ENCODE results near the gene WNK2.
A peak's percentile ranks its signal among the peaks of the same experiment; 100 is the strongest.

Gene WNK2

GRCh38 chr9:93161786-93162562 lies 22.0 kb upstream of the WNK2 start:
- DNase-seq (ENCODE audit: low spot score): no peak

- DNase-seq (ENCODE audit: low spot score): no peak
Measured at GRCh38 chr9:93164085-93164484, 19.9 kb upstream of the WNK2 start.

- no peak for DNase-seq (ENCODE audit: low spot score)
Measured at GRCh38 chr9:93166699-93167098, 17.2 kb upstream of the WNK2 start.

- DNase-seq (ENCODE audit: low spot score): no peak
Measured at GRCh38 chr9:93167185-93167584, 16.8 kb upstream of the WNK2 start.

- DNase-seq (ENCODE audit: low spot score): no peak
Measured at GRCh38 chr9:93167838-93168237, 16.1 kb upstream of the WNK2 start.

GRCh38 chr9:93168581-93168980 lies 15.4 kb upstream of the WNK2 start:
- DNase-seq (ENCODE audit: low spot score): no peak

GRCh38 chr9:93169444-93169843 lies 14.5 kb upstream of the WNK2 start:
- no peak for DNase-seq (ENCODE audit: low spot score)

GRCh38 chr9:93170571-93170970 lies 13.4 kb upstream of the WNK2 start:
- DNase-seq (ENCODE audit: low spot score): no peak

GRCh38 chr9:93171261-93171990 lies 12.5 kb upstream of the WNK2 start:
- no peak for DNase-seq (ENCODE audit: low spot score)

- DNase-seq (ENCODE audit: low spot score): no peak
Measured at GRCh38 chr9:93172666-93173364, 11.1 kb upstream of the WNK2 start.

GRCh38 chr9:93173365-93174051 lies 10.4 kb upstream of the WNK2 start:
- DNase-seq (ENCODE audit: low spot score): no peak

GRCh38 chr9:93174976-93175375 lies 9.0 kb upstream of the WNK2 start:
- no peak for DNase-seq (ENCODE audit: low spot score)

- no peak for DNase-seq (ENCODE audit: low spot score)
Measured at GRCh38 chr9:93177676-93178075, 6.3 kb upstream of the WNK2 start.

GRCh38 chr9:93178851-93179786 lies 4.8 kb upstream of the WNK2 start:
- no peak for DNase-seq (ENCODE audit: low spot score)

GRCh38 chr9:93180938-93181337 lies 3.0 kb upstream of the WNK2 start:
- DNase-seq (ENCODE audit: low spot score): no peak

GRCh38 chr9:93181672-93182435 lies 2.1 kb upstream of the WNK2 start:
- no peak for DNase-seq (ENCODE audit: low spot score)

GRCh38 chr9:93182572-93182971 lies 1.4 kb upstream of the WNK2 start:
- no peak for DNase-seq (ENCODE audit: low spot score)

- no peak for DNase-seq (ENCODE audit: low spot score)
Measured at GRCh38 chr9:93183131-93183662, 742 bp upstream of the WNK2 start.

GRCh38 chr9:93184432-93185265 lies 710 bp downstream of the WNK2 start:
- peak; percentile 40 for DNase-seq (ENCODE audit: low spot score)
